ENCODE measurements around the gene TOX2.
A peak's percentile ranks its signal among the peaks of the same experiment; 100 is the strongest.

TOX2 gene

DNA sequence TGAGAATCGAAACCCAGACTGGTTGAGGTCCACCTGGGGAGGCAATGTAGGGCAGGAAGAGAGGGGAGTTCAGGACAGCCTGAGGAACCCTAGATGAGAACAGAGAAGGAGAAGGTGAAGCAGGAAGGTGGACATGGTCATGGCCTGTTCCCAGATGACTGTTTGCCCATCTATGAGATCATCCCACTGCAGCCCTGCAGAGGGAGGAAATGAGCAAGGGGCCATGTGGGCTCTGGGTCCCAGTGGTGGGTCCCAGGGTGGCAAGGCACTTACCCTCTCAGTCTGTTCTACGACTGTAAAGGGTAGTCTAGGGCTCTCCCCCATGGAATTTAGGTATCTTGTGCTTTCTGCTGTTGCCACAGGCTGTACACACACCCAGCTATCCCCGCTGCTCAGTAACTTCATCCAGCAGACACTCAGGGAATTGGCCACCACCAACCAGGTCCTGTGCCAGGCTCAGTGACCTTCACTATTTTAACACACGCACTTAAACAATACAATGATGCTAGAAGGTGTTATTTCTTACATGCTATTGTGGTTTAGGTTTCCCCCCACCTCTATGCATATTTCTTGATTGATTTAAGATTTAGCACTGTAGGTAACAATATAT is 89.8 kb downstream of the TOX2 start:
- no peak for DNase-seq

DNA sequence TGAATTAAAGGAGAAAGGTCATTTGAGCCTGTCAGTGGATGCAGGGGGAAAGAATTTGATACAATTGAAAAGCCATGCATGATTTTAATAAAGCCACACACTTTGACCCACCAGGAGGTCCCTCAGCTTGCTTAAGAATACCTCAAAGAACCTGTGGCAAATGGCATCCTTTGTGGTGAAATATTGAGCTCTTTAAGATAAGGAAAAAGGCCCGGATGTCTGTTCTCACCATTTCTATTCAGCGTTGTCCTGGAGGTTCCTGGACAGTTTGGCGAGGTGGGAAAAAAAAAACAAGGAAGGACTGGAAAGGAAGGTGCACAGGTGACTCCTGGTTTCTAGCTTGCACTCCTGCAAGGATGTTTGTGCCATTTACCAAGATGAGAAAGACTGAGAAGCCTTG is 91.0 kb downstream of the TOX2 start:
- no peak for DNase-seq

DNA sequence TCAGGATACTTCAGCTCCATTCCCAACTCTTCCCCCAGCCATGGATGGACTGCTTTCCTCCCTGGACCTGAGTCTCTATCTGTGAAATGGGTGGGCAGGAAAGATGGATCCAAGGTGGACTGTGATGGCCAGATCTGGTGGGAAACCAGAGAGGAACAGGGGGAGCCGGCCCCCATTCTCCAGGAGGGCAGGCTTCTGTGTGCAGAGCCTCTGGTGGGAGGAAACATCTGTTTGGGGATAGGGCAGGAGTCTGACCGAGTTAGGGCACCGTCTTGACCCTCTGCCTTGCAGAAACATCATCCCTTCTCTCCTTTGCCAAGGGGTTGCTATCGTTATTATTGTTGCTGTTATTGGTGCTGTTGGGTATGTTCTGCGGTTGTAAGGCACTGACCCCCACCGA is 91.5 kb downstream of the TOX2 start:
- no peak for DNase-seq

DNA sequence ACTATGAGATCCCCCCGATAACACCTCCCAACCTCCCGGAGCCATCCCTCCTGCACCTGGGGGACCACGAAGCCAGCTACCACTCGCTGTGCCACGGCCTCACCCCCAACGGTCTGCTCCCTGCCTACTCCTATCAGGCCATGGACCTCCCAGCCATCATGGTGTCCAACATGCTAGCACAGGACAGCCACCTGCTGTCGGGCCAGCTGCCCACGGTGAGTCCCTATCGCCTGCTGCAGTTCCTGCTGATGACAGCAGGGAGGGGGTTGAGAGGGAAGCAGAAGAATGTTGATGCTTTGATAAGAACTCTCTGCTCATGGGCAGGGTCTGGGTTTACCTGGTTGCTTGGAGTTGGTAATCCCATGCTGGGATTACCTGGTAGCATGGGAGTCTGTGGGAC is 91.9 kb downstream of the TOX2 start:
- DNase-seq: no peak

DNA sequence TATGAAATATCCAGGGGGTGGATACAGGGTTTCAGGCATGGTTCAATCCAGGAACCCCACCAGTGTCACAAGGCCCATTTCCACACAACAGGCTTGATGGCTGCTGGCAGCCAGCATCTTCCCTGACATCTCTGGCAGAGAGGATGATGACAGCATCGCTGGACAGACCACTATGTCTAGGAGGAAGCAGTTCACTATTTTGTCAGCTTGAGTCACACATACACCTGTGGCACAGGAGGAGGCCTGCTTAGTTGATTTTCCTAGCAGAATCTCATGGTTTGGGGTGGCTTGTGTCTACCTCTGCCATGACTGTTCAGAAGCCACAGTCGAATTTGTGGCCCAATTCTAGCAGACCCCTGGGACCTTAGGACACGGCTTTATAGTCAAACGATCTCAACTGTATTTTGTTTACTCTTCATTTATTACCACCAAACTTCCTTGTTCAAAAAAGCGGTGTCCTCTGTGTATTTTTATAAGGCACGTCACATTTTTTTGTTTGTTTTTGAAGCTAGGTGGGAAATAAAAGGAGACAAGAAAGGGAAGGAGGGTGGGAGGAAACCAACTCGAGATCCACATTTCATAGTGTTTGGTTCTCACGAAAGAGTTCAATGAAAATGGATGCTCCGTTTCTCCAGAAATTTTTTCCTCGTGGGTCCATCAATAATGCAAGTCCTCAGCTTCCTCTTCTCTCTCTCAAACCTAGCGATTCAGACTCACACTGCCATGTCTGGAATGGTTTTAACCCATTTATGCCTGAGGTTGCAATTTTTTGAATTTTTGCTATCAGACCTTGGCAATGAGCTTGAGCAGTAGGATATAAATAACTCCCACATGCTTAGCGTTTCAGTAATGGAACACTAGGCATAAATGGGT is 94.4 kb downstream of the TOX2 start:
- DNase-seq: no peak

DNA sequence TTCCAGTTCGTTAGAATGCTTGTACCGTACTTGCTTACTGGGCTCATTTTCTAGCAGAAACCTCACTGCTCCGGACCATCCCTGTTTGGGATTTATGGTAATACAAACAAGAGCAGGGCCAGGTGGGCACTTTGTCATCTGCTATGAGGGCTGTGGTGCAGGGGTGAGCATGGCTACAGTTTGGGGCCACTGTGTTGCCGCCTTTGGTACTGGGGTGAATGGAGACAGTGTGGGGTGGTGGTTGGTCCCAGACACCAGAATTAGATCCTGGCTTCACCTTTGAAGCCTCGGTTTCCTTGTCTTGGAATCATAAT is 95.0 kb downstream of the TOX2 start:
- no peak for DNase-seq

DNA sequence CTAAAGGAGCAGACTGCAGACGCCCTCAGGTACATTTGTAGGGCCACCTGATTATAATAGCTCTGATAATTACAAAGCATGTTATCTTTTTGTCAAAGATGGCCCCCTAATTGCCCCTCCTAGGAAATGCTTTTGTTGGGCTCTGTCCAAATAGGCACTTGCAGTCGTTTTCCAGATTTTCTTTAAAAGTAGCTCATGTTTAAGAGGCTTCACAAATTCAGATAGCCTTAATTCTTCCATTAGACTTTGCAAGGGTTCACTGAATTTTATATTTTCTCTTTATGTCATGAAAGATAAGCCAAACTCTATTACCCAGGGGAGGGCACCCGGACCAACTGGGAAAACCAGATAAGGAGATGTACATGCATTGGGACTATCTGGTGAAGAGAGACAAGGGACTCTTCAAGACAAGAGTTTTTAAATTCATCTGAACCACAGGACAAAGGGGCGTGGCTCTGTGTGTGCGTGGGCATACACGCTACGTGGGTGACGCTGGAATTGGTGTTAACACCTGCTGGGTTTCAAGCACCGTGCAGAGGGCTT is 95.6 kb downstream of the TOX2 start:
- DNase-seq: no peak

DNA sequence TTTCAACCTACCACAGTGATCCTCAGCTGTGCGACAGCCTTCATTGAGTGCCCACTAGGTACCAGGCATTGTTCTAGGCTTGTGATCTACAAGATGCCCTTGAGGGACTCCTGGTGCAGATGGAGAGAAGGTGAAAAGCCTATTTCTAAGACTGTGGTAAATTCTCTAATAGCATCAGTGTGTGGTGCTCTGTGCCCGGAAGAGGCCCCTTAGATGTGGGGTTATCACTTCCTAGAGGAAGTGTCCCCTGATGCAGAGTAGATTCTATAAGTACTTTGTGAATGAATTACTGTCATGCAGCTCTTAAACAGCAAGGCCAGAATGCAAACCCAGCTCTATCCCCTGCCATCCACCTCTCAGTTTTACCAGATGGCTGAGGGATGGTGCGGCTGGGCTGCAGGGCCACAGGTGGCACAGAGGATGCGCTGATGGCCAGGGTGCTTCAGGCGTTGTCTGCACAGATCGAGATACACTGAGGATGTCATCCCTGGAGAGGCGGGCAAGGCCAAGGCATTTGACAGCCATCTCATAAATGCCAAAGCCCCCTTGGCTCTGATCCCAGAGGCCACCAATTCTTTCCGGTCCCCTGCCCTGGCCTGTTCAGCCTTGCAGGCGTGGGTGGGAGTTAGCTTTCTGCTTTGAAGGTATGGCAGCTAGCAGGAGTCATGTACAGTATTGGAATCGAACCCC is 96.7 kb downstream of the TOX2 start:
- DNase-seq: peak; percentile 33

DNA sequence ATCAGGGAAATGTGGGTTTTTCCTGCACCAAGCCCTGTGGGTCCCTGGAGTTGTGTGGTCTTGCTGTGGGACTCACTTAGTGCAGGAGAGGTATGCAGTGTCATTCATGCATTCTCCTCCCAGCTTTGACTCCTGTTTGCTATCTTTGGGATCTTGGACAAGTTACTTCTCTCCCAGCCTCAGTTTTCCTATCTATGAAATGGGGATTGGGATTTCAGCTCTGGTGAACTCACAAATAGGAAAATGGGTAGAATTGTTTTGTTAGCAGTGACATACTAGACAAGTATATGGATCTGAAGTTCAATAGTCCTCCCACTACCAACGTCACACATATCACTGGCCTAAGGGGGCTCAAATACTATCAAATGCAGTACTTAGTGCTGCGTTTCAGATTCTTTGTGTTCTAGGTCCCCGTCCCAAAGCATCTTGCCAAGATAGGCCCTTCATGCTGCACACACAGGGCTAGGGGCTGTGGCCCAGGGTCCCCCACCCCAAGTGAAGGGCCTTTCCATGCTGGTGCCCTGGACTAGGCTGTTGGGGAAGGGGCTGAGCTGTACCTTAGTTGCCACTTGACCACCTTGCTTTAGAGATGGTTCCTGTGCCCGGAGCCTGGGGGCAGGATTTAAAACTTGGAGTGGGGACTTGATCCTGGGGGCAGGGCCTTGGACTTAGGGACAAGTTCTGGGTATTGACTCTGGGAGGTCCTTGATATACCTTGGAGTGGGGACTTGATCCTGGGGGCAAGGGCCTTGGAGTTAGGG is 98.0 kb downstream of the TOX2 start:
- no peak for DNase-seq

DNA sequence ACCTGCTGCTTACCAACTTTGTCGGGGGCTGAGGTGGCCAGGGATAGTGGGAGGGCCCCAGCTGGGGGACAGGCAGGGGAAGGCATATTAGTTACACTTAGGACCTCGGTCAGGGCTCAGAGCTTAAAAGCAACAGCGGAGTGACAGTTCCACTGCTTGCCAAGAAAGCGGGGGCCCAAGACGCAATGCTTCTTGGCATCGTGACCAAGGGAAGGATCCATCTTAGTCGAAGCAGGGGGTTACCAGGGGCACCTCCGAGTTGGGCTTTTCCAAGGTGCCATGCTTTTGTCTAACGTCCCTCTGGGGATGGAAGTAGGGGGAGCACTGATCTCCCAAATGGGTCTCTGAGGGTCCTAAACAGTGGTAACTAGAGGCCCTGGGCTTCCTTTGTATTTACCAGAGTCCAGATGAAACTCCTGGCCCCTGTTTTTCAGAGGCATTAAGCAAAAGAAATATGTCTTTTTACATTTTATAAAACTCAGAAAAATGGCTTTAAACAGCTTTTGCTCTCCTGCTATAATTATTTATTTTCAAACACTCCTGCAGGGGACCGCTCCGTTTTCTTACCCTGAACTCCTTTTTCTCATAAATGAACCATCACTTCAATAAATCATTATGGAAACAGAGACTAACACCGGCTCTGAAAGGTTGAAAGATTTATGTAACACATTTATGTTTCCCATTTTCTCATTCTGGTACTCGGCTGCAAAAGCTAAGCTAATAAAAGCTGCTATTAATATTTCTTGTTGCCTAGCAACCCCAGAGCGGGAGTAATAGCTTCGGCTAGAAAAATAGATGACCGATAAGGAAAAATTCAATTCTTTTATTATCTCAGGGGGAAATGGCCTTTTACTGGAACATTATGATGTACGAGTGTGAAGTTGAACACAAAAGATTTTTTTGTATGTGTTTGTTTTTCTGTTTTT is 100.4 kb downstream of the TOX2 start:
- no peak for DNase-seq

DNA sequence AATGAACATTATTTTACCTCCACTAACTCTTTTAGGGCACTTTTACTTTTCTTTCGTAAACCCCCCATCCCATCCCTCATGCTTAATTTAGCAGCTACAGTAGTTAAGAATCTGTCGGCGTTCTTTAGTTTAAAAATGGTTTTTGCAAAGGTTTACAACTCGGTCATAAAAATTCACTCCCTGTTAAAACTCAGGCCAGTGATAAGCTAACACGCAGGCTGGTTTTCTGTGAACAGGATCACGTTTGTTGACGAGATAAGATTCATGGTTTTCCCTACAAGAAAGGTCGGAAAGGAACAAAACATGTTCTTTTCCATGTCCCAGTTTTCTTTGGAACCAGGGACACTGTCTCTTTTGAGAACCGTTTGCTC is 101.1 kb downstream of the TOX2 start:
- no peak for DNase-seq

DNA sequence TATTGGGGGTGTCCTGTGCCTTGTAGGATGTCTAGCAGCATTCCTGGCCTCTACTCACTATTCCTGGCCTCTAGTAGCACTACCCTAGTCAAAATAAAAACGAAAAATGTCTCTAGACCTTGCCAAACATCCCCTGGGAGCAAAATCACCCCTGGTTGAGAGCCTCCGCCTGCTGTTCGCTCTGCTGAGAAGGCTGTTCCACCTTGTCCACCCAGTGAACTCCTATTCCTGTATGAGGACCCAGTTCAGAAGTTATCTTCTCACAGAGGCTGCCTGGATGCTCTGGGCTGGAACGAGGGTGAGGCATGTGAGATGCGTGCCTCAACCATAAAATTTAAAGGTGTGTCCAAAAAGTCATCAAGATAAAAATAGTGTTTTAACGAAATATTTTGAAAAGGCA is 101.9 kb downstream of the TOX2 start:
- DNase-seq: no peak

DNA sequence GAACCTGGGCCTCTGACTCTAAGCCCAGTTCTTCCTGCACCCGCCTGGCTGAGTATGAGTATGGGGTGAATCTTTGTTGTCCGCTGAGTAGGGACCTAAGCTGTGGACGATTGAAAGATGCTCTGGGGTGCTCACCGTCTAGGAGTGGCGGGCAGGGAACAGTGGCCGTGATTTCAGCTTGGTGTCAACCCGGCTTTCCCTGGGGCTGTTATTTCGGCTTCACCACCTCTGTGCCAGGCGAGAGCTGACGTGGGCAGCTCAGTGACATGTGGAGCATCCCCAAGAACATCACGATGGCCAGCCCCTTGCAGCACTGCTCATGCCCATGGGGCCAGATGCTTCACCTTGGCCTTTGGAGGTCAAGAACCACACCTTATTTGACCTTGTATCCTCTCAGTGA is 102.6 kb downstream of the TOX2 start:
- no peak for DNase-seq

DNA sequence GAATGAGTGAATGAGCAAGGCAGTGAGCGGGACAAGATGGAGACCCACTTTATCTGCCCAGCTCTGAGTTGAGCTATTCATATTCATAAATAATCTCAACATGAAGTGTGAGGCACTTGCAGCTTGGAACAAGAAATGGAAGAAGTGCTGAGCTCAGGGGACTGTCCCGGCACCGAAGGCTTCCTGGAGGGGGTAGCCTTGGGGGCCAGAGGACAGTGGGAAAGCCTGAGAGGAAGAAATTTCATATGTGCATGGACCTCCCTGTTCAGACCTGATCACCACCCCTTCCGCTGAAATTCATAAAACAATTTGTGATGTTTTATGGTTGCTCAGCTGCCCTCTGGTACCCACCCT is 103.2 kb downstream of the TOX2 start:
- no peak for DNase-seq

DNA sequence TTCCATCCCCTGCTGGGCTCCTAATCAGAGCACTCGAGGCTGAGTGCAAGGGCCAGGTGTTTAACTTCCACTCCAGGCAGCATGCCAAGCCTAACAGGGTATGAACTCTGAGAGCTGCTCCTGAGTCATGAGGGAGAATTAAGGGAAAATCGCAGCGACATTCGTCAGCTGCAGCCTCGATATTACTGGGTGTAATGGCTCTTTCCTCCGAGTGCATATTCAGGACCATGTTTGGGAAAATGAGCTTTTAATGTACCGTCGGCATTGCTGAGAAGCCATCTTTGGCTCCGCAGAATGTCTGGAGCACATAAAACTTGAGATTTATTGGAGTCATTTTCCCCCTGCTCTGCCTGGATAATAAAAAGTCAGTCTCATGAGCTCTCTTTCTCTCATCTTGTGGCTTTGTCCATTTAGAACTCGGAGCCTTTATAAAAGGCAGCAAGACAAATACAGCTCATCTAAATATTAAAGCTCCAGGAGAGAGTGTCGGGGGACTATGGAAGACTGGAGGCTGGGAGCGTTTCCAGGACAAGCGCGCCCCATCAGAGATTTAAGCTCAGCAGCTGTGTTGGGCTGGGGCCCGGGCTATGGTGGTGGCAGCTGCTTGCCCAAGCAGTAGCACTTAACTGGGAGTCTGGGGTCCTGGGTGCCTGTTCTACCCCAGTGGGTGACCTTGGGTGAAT is 103.7 kb downstream of the TOX2 start:
- DNase-seq: no peak

DNA sequence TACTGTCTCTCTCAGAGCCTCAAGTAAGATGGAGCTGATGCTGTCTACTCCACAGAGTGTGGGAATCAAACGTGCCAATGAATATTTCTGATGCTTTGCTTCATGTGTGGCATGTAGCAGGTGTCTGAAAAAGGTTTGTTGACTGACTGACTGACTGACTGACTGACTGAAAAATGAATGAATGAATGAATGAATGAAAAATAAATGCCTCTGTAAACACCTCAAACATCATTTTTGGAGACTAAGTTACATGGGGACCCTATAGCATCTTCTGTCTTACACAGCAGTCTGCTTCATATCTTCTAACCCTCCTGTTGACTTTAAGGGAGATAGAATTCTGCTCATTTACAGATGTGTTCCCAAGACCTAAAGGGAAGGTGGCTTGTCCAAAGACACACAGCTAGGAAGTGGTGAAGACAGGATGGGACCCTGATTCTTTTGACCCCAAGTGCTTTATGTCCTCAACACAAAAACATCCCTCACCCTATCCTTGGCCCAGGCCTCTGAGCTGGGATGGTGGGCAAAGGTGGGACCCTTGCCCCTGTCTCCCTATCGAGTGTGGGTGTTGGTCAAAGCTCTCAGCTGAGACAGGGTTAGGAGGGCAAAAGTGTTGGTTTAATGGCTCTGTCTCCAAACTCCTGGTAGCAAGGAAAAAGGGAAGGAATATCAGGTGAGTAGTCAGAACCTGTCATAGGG is 104.4 kb downstream of the TOX2 start:
- DNase-seq: no peak

DNA sequence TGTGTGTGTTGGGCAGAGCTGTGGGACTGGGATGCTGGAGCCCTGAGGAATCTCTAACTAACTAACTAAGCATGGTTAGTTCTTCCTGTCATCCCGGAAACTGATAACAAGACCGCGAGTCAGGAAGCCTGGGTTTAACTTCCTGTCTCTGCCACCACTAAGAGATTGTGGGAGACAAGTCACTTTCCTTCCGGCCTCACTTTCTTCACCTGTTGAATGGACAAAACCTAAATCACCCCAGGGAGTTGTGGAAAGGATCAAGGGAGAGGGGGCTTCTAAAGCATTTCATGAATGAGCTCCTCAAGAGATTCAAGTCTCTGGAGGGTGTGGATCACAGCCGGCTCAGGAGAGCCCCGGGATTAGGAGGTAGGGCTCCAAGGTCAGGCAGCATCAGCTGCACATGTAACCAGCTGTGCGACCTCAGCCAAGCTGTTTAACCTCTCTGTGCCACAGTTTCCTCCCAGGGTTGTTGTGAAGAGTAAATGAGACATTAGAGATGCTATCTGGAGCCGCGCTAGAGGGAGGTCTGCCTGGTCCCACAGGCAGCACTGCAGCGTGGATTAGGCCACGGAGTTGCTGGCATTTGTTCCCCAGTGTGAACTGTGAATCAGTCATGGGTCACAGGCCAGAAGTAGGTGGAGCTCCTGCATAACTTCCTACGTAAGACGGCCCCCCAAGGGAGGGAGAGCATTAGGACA is 105.1 kb downstream of the TOX2 start:
- peak; percentile 51 for DNase-seq

DNA sequence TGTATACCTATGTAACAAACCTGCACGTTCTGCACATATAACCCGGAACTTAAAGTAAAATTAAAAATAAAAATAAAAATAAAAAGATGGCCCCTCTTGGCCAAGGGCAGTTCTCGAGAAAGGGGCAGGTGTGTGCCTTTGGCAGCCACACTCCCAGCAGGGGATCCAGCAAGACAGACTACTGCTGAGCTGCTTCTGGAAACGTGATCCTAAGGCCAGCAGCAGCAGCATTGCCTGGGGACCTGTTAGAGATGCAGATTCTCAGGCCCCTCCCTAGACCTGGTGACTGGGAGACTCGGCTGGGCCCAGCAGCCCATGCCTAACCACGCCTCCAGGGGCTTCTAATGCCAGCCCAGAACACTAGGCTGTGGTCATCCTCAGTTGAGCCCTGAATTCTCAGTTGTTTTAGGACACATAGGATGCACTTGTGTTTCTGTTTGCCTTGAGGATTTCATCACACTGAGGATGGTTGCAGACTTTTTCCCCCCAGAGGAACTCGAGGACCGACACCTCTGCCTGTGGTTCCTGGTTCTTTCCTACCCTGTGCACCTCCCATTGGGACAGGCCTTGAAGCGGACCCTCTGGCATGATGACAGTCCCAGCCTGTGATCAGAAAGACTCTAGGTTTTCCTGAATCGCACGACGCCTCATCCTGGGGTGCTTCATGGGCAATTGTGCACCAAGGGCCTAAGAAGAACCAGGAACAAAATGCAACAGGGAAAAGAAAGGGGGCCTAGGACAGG is 105.9 kb downstream of the TOX2 start:
- DNase-seq: no peak

DNA sequence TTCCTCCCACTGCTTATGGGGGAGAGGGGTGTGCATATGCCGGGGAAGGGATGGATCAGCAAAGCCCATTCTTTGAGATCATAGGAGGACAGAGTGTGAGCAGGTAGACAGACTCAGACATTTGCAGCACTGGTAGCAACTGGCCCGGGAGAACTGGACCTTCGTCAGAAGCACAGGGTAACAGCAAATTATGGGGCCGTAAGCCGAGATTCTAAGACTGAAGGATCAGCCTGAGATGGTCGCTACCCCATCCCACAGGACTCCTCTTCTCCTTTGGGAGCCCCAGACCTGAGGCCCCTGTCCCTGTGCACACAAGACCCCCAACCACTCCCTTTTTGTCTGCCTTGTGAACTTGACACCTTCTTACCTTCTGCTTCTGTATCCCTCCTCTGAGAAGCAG is 106.5 kb downstream of the TOX2 start:
- DNase-seq: no peak

DNA sequence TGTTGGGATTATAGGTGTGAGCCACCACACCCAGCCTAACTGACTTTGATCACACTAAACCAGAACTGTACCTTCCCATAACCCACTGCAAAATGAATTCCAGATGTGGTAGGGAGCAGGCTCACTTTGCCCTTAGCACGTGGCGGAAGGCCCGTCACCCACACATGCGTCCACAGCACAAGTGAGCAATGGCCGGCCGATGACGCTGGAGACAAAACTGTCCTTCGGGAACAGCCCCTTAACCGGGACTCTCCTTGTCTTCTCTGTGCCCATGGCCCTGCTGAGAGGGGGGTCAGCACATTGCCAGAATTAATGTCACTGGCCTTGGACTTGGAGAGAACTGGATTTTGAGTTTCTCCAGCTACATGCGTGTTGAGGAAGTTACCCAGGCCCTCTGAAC is 107.2 kb downstream of the TOX2 start:
- DNase-seq: no peak
